B cell (primary cell): Measurements from ENCODE around the gene PRRX1. TPM values are rescaled to one million over a fixed set of nuclear protein-coding genes. Genes with fewer than 3 reads are reported as not detected.

Source experiments
- ATAC-seq: fragments of 200-7000 bp; cut with Tn5 transposase; one replicate; pipeline ENCODE4 v1.10.0; 2021; ENCODE audit warnings: low read depth, mild to moderate bottlenecking, moderate number of reproducible peaks, moderate library complexity
- CTCF ChIA-PET: fragments of 350-600 bp; sonication (Branson Sonifier 250); formaldehyde crosslinking; loops from one replicate; lab custom pipeline; 2021; ENCODE audit warnings: antibody characterized with exemption, inconsistent platforms; lab: Charles Lee
- POLR2A ChIA-PET: fragments of 350-600 bp; sonication (Branson Sonifier 250); formaldehyde crosslinking; loops from one replicate; lab custom pipeline; 2021; ENCODE audit warnings: antibody characterized with exemption; lab: Charles Lee
- DNase-seq: peaks from one replicate; pipeline ENCODE4 v3.0.0; 2013
- H2AFZ ChIP-seq: 2 replicates; pipeline ENCODE4 v1.6.1; 2012; ENCODE audit warnings: mild to moderate bottlenecking, low read depth, low read length; ENCODE audit not compliant: insufficient read depth, poor library complexity, severe bottlenecking
- H3K27ac ChIP-seq, 2 donors: 1 replicate in 1 of 2; 2 replicates in 1 of 2; pipeline ENCODE4 v1.5.1; 2012 to 2013; ENCODE audit warnings: low read length in 2 of 2, mild to moderate bottlenecking in 2 of 2, moderate library complexity in 1 of 2
- H3K27me3 ChIP-seq, 4 experiments: fragments of 200-600 bp in 1 of 4; sonication (generic) in 1 of 4; replicated peaks in 1 of 4; 1 replicate in 2 of 4; 2 replicates in 2 of 4; pipeline versions ENCODE4 v1.6.1 to v1.7.0; 2013 to 2016; ENCODE audit warnings: low read length in 3 of 4, mild to moderate bottlenecking in 2 of 4, mixed read lengths in 1 of 4, moderate library complexity in 1 of 4; ENCODE audit not compliant: insufficient read depth in 4 of 4, control insufficient read depth in 3 of 4; ENCODE audit errors: control extremely low read depth in 1 of 4
- H3K36me3 ChIP-seq, 2 experiments: replicated peaks in 1 of 2; 1 replicate in 1 of 2; 2 replicates in 1 of 2; pipeline versions ENCODE4 v1.6.1 to v1.7.1; 2013; ENCODE audit warnings: low read length in 1 of 2; ENCODE audit not compliant: insufficient read depth in 2 of 2, control insufficient read depth in 1 of 2; ENCODE audit errors: control extremely low read depth in 1 of 2, extremely low read depth in 1 of 2
- H3K4me1 ChIP-seq, 2 donors: fragments of 200-600 bp in 1 of 2; sonication (generic) in 1 of 2; 1 replicate in 1 of 2; 2 replicates in 1 of 2; pipeline versions ENCODE4 v1.5.1 to v1.6.1; 2013 to 2017; ENCODE audit warnings: low read length in 2 of 2; ENCODE audit not compliant: control insufficient read depth in 2 of 2, insufficient read depth in 2 of 2
- H3K4me2 ChIP-seq: replicated peaks from 2 replicates; pipeline ENCODE3; 2012; ENCODE audit warnings: mild to moderate bottlenecking, low read depth, low read length; ENCODE audit not compliant: poor library complexity, severe bottlenecking
- H3K4me3 ChIP-seq, 5 experiments: fragments of 200-600 bp in 1 of 5; sonication (generic) in 1 of 5; 1 replicate in 3 of 5; 2 replicates in 2 of 5; pipeline versions ENCODE4 v1.5.1 to v1.7.0; 2011 to 2016; ENCODE audit warnings: low read length in 4 of 5, mild to moderate bottlenecking in 4 of 5, low read depth in 2 of 5, control low read depth in 1 of 5, moderate library complexity in 1 of 5; ENCODE audit not compliant: insufficient read depth in 1 of 5; ENCODE audit errors: control extremely low read depth in 1 of 5, extremely low read depth in 1 of 5
- H3K79me2 ChIP-seq: fragments of 200-600 bp; sonication (generic); one replicate; pipeline ENCODE4 v1.6.0; 2016; ENCODE audit warnings: low read length; ENCODE audit not compliant: control insufficient read depth, insufficient read depth
- H3K9ac ChIP-seq: fragments of 200-600 bp; sonication (generic); 2 replicates; pipeline ENCODE4 v1.6.1; 2017; ENCODE audit warnings: mild to moderate bottlenecking, low read length, moderate library complexity
- H3K9me3 ChIP-seq, 3 donors: one replicate each; pipeline versions ENCODE4 v1.6.1 to v1.7.1; 2013; ENCODE audit warnings: low read length in 2 of 3; ENCODE audit not compliant: control insufficient read depth in 2 of 3, insufficient read depth in 1 of 3; ENCODE audit errors: control extremely low read depth in 1 of 3
- H4K20me1 ChIP-seq: 2 replicates; pipeline ENCODE4 v1.6.0; 2012; ENCODE audit warnings: mild to moderate bottlenecking, low read length; ENCODE audit not compliant: insufficient read depth, control insufficient read depth, poor library complexity, severe bottlenecking
- H3K27ac Mint-ChIP-seq: one replicate; pipeline ENCODE4 v1.8.0; 2021; ENCODE audit warnings: mixed read lengths
- H3K27me3 Mint-ChIP-seq: one replicate; pipeline ENCODE4 v1.8.0; 2021; ENCODE audit warnings: mixed read lengths
- H3K4me1 Mint-ChIP-seq: one replicate; pipeline ENCODE4 v1.8.0; 2021; ENCODE audit warnings: mixed read lengths
- H3K4me3 Mint-ChIP-seq: one replicate; pipeline ENCODE4 v1.8.0; 2021; ENCODE audit warnings: mixed read lengths
- H3K9me3 Mint-ChIP-seq: one replicate; pipeline ENCODE4 v1.8.0; 2022; ENCODE audit warnings: mixed read lengths; ENCODE audit not compliant: insufficient read depth
- CTCF ChIP-seq: fragments of 200-600 bp; IDR thresholded peaks from one replicate; pipeline ENCODE4 v1.8.0; 2022; ENCODE audit warnings: antibody characterized with exemption, mild to moderate bottlenecking
- EZH2 ChIP-seq: IDR thresholded peaks from 2 replicates; pipeline ENCODE4 v1.6.1; 2012; ENCODE audit warnings: borderline replicate concordance, low read depth, mild to moderate bottlenecking, moderate library complexity, low read length; ENCODE audit not compliant: insufficient read depth, poor library complexity, severe bottlenecking
- WGBS: methylation state at CpG from one replicate; pipeline ENCODE4 v1.1.5; 2013; ENCODE audit warnings: missing lambda C conversion rate; ENCODE audit not compliant: insufficient coverage; 5-methylcytosine and 5-hydroxymethylcytosine counted together
- intact Hi-C: fragments of 100-400 bp; cut with micrococcal nuclease; formaldehyde crosslinking; loops from one replicate; pipeline ENCODE4 v1.10.0; 2022
- polyA plus RNA-seq: library from polyadenylated mRNA; depleted of rRNA; stranded (reverse); fragments of >200 nt; gene quantifications from 2 replicates; pipeline ENCODE4 v1.2.3, GENCODE V29; 2012
- total RNA-seq, 2 donors: library from RNA; stranded (reverse); fragments of 120-200 nt in 1 of 2; gene quantifications; 1 replicate in 1 of 2; 2 replicates in 1 of 2; pipeline versions ENCODE4 v1.2.3 to v1.2.4, GENCODE V29; 2013 to 2022

Gene PRRX1
- total and polyA plus RNA-seq, 2 donors (not counting 1 experiment from before 2014, with no cell fraction given) = not detected

- H3K9me3 Mint-ChIP-seq = no peaks in the 10 kb centered on the region
Measured at GRCh38 chr1:170676628-170677027, 12.7 kb downstream of the PRRX1 start.

GRCh38 chr1:170678027-170678600 lies 14.2 kb downstream of the PRRX1 start:
- TF ChIP-seq EZH2 (no peak), CTCF (no peak)
- ChIA-PET CTCF (no interaction called here), POLR2A (no interaction called here)
- intact Hi-C loops = no loop called here
- no peak overlapping the region for H3K9ac ChIP-seq
- no peak overlapping the region for H3K4me3 Mint-ChIP-seq
- peaks cover 48% of the 10 kb centered on the region for H3K27me3 Mint-ChIP-seq
- ATAC-seq (no peak), DNase-seq (no peak)
- 85% methylated on average over 3 of the region's 3 CpGs for WGBS
- no peaks in the 10 kb centered on the region for H3K4me1 ChIP-seq
- no peak overlapping the region for H3K27ac ChIP-seq
- no peaks in the 10 kb centered on the region for H3K9me3 Mint-ChIP-seq
- H3K27ac Mint-ChIP-seq = no peak overlapping the region
- no peak overlapping the region for H3K4me2 ChIP-seq
- H3K36me3 ChIP-seq = no peaks in the 10 kb centered on the region
- H2AFZ ChIP-seq = no peak overlapping the region
- no peaks in the 10 kb centered on the region for H4K20me1 ChIP-seq
- peaks cover 0 to 6% (median 0%) of the 10 kb centered on the region in 4 experiments for H3K27me3 ChIP-seq
- no peaks in the 10 kb centered on the region for H3K4me1 Mint-ChIP-seq
- no peaks in the 10 kb centered on the region for H3K9me3 ChIP-seq
- H3K79me2 ChIP-seq = no peaks in the 10 kb centered on the region
- H3K4me3 ChIP-seq = no peak overlapping the region

More at GRCh38 chr1:170676628-170677027, 12.7 kb downstream of the PRRX1 start:
- H3K9ac ChIP-seq = no peak overlapping the region
- no peaks in the 10 kb centered on the region for H4K20me1 ChIP-seq
- H3K4me3 ChIP-seq = no peak overlapping the region
- no peak overlapping the region for H3K4me2 ChIP-seq
- ChIA-PET POLR2A (no interaction called here), CTCF (no interaction called here)
- Mint-ChIP-seq H3K27me3 (peaks cover 53% of the 10 kb centered on the region), H3K4me3 (no peak overlapping the region), H3K27ac (no peak overlapping the region), H3K4me1 (no peaks in the 10 kb centered on the region)
- intact Hi-C loops = no loop called here
- peaks cover 0 to 8% (median 4%) of the 10 kb centered on the region in 4 experiments for H3K27me3 ChIP-seq
- no peaks in the 10 kb centered on the region for H3K4me1 ChIP-seq
- no peaks in the 10 kb centered on the region for H3K36me3 ChIP-seq
- no peaks in the 10 kb centered on the region for H3K9me3 ChIP-seq
- TF ChIP-seq EZH2 (no peak), CTCF (no peak)
- no peak for ATAC-seq
- no peak overlapping the region for H2AFZ ChIP-seq
- no peaks in the 10 kb centered on the region for H3K79me2 ChIP-seq
- no peak for DNase-seq
- no peak overlapping the region for H3K27ac ChIP-seq
